Measurements from ENCODE around the gene MTHFD1L. TPM values are rescaled to one million over a fixed set of nuclear protein-coding genes. Genes with fewer than 3 reads are reported as not detected.

Gene MTHFD1L
- total RNA-seq, 2 experiments from 2014 or later, result 155 to 158 TPM

GRCh38 chr6:150908901-150909300, 43.4 kb downstream of the MTHFD1L start:
- TF ChIP-seq CTCF (IDR thresholded peaks at IDR 0.05), result no peak
- Mint-ChIP-seq H3K4me1 (ENCODE audit: low read depth) (no peaks in the 10 kb centered on the region), H3K36me3 (ENCODE audit: low read depth) (peaks cover 62% of the 10 kb centered on the region), H3K4me3 (no peak overlapping the region), H3K9me3 (no peaks in the 10 kb centered on the region), H3K27me3 (no peaks in the 10 kb centered on the region), H3K27ac (no peak overlapping the region)
- ChIA-PET CTCF (interaction anchor here (0.7 to 3.8 kb wide), 5 partner anchors 12 to 415 kb away, joined by 3 to 19 read pairs (median 4); no protein-coding TSS in a partner anchor), POLR2A (interaction anchor here (1.1 kb wide), 1 partner anchor 43 kb away, joined by 3 read pairs; the partner anchor contains the start of gene MTHFD1L)
- intact Hi-C loops (cut with micrococcal nuclease), result no loop called here
- DNase-seq (no peak), ATAC-seq (no peak)

GRCh38 chr6:150910561-150910960, 45.1 kb downstream of the MTHFD1L start:
- Mint-ChIP-seq H3K4me3 (no peak overlapping the region), H3K27me3 (no peaks in the 10 kb centered on the region)
- CTCF ChIA-PET, result interaction anchor here (1.7 to 3.8 kb wide), 3 partner anchors 19 to 414 kb away, joined by 4 to 19 read pairs (median 9); no protein-coding TSS in a partner anchor

GRCh38 chr6:150914372-150914771, 48.9 kb downstream of the MTHFD1L start:
- no peaks in the 10 kb centered on the region for H3K27me3 Mint-ChIP-seq
- no peak overlapping the region for H3K27ac Mint-ChIP-seq
- ChIA-PET POLR2A (no interaction called here), CTCF (interaction anchor here (1.3 kb wide), 2 partner anchors 100 to 410 kb away, joined by 3 to 5 read pairs; no protein-coding TSS in a partner anchor)
- H3K4me1 Mint-ChIP-seq (ENCODE audit: low read depth), result no peaks in the 10 kb centered on the region
- H3K4me3 Mint-ChIP-seq, result no peak overlapping the region
- intact Hi-C loops (cut with micrococcal nuclease), result no loop called here
- no peak for DNase-seq
- no peak for TF ChIP-seq CTCF (IDR thresholded peaks at IDR 0.05)
- ATAC-seq, result no peak
- no peaks in the 10 kb centered on the region for H3K9me3 Mint-ChIP-seq
- H3K36me3 Mint-ChIP-seq (ENCODE audit: low read depth), result peaks cover 46% of the 10 kb centered on the region

More at GRCh38 chr6:150910561-150910960, 45.1 kb downstream of the MTHFD1L start:
- Mint-ChIP-seq H3K27ac (no peak overlapping the region), H3K9me3 (no peaks in the 10 kb centered on the region), H3K36me3 (ENCODE audit: low read depth) (peaks cover 56% of the 10 kb centered on the region), H3K4me1 (ENCODE audit: low read depth) (no peaks in the 10 kb centered on the region)
- DNase-seq (no peak), ATAC-seq (no peak)
- intact Hi-C loops (cut with micrococcal nuclease), result no loop called here
- POLR2A ChIA-PET, result interaction anchor here (0.6 kb wide), 1 partner anchor 75 kb away, joined by 3 read pairs; no protein-coding TSS in a partner anchor
- TF ChIP-seq CTCF (IDR thresholded peaks at IDR 0.05), result no peak

GRCh38 chr6:150915131-150915879, 49.8 kb downstream of the MTHFD1L start:
- ATAC-seq, result no peak
- no peak overlapping the region for H3K4me3 Mint-ChIP-seq
- no peak for DNase-seq
- intact Hi-C loops (cut with micrococcal nuclease), result no loop called here
- H3K4me1 Mint-ChIP-seq (ENCODE audit: low read depth), result no peaks in the 10 kb centered on the region
- ChIA-PET CTCF (interaction anchor here (1.3 kb wide), 2 partner anchors 99 to 409 kb away, joined by 3 to 5 read pairs; no protein-coding TSS in a partner anchor), POLR2A (no interaction called here)
- H3K27ac Mint-ChIP-seq, result no peak overlapping the region
- no peaks in the 10 kb centered on the region for H3K9me3 Mint-ChIP-seq
- TF ChIP-seq CTCF (IDR thresholded peaks at IDR 0.05), result no peak
- H3K27me3 Mint-ChIP-seq, result no peaks in the 10 kb centered on the region
- H3K36me3 Mint-ChIP-seq (ENCODE audit: low read depth), result peaks cover 48% of the 10 kb centered on the region

- H3K9me3 Mint-ChIP-seq, result no peaks in the 10 kb centered on the region
- DNase-seq (no peak), ATAC-seq (no peak)
- POLR2A ChIA-PET, result no interaction called here
- H3K4me1 Mint-ChIP-seq (ENCODE audit: low read depth), result no peaks in the 10 kb centered on the region
- CTCF ChIA-PET, result interaction anchor here (1.3 kb wide), 1 partner anchor 408 kb away, joined by 3 read pairs; no protein-coding TSS in a partner anchor
- H3K36me3 Mint-ChIP-seq (ENCODE audit: low read depth), result peaks cover 42% of the 10 kb centered on the region
- no peak for TF ChIP-seq CTCF (IDR thresholded peaks at IDR 0.05)
- no peak overlapping the region for H3K4me3 Mint-ChIP-seq
- no peaks in the 10 kb centered on the region for H3K27me3 Mint-ChIP-seq
- H3K27ac Mint-ChIP-seq, result no peak overlapping the region
- intact Hi-C loops (cut with micrococcal nuclease), result no loop called here
Measured at GRCh38 chr6:150915880-150916265, 50.4 kb downstream of the MTHFD1L start.

Measured in activated CD8-positive, alpha-beta T cell treated with anti-CD3 and anti-CD28 coated beads for 36 hours (primary cell).